Fibroblast of lung (primary cell): ENCODE results near the gene KIF26B.

Experiments
- CTCF ChIP-seq, 2 donors: IDR thresholded peaks in 1 of 2; conservative IDR thresholded peaks in 1 of 2; 1 replicate in 1 of 2; 2 replicates in 1 of 2; pipeline ENCODE4 v1.5.1; 2011 to 2012; ENCODE audit warnings: low read length in 2 of 2, control low read depth in 1 of 2, inconsistent platforms in 1 of 2, low read depth in 1 of 2, mild to moderate bottlenecking in 1 of 2
- EZH2 ChIP-seq: IDR thresholded peaks from 2 replicates; pipeline ENCODE4 v1.5.1; 2012; ENCODE audit warnings: low read length, control low read depth, mild to moderate bottlenecking; ENCODE audit errors: missing control alignments

GRCh38 chr1:245537992-245538391 is 383.2 kb downstream of the KIF26B start:
- TF ChIP-seq CTCF (conservative IDR thresholded peaks at IDR 0.05 in 1 of 2, IDR thresholded peaks at IDR 0.05 in 1 of 2; ENCODE audit: low read depth in 1 of 2, low read length in 2 of 2) = no peak
- TF ChIP-seq EZH2 = no peak
